Pancreas (tissue), 10 donors: Measurements from ENCODE around the gene FADS6. TPM values are rescaled to one million over a fixed set of nuclear protein-coding genes. Genes with fewer than 3 reads are reported as not detected.
A peak's percentile ranks its signal among the peaks of the same experiment; 100 is the strongest.

Source experiments
- ATAC-seq, 4 donors: fragments of 200-7000 bp; cut with Tn5 transposase; one replicate each; pipeline versions ENCODE4 v1.8.0 to v1.9.1; 2020; ENCODE audit warnings: mild to moderate bottlenecking in 4 of 4, moderate library complexity in 4 of 4
- DNase-seq, 6 donors: peaks; one replicate each; pipeline ENCODE4 v3.0.0-alpha.2; 2020
- FAIRE-seq: peaks from 2 replicates; lab custom pipeline; 2012; peaks lifted over from hg19 to GRCh38; lab: Jason Lieb, UNC
- H3K27ac ChIP-seq, 4 donors: fragments of 200-600 bp; sonication (generic); 1 replicate in 3 of 4; 2 replicates in 1 of 4; pipeline versions ENCODE4 v1.5.0 to v1.8.0; 2020
- H3K27me3 ChIP-seq, 4 donors: fragments of 200-600 bp; one replicate each; pipeline ENCODE4 v1.8.0; 2021
- H3K36me3 ChIP-seq, 3 donors: fragments of 200-600 bp; sonication (generic) in 1 of 3; one replicate each; pipeline versions ENCODE4 v1.5.0 to v1.8.0; 2020 to 2021
- H3K4me1 ChIP-seq, 3 donors: fragments of 200-600 bp; one replicate each; pipeline ENCODE4 v1.8.0; 2021
- H3K4me3 ChIP-seq, 4 donors: fragments of 200-600 bp; sonication (generic) in 2 of 4; one replicate each; pipeline versions ENCODE4 v1.5.0 to v1.8.0; 2020 to 2021
- H3K9me3 ChIP-seq, 4 donors: fragments of 200-600 bp; one replicate each; pipeline ENCODE4 v1.8.0; 2021
- WGBS, 2 donors: extraction: QIAGEN DNeasy Blood & Tissue Kit; methylation state at CpG; one replicate each; pipeline ENCODE4 v1.1.7; 2013; 5-methylcytosine and 5-hydroxymethylcytosine counted together
- intact Hi-C, 3 donors: fragments of 100-400 bp; cut with DNase I; formaldehyde crosslinking; loops; one replicate each; pipeline versions ENCODE4 v1.11.1 to v1.14.2; 2022
- polyA plus RNA-seq, 2 donors: library from polyadenylated mRNA; stranded (reverse); fragments of 200-250 nt; gene quantifications; one replicate each; pipeline ENCODE4 v1.2.3, GENCODE V29; 2013
- total RNA-seq, 6 donors: library from RNA; stranded (reverse); fragmentation: NEBNext Ultra II Directional in 4 of 6; extraction: Animal tissue kit (Norgen Biotek cat#: 25700) in 4 of 6; gene quantifications; one replicate each; pipeline versions ENCODE4 v1.2.1 to v1.2.4, GENCODE V29; 2021 to 2023
- TF ChIP-seq, protein P1 (sequence below), 4 donors: fragments of 200-600 bp; sonication (generic) in 3 of 4; IDR thresholded peaks; one replicate each; pipeline versions ENCODE4 v1.5.0 to v1.8.0; 2021; ENCODE audit warnings: antibody characterized with exemption in 4 of 4
- donor health status: healthy with polysubstance abuse.
- donor health status: DM: no; HTN: no; CAD: no; lungs with moderate emphysema.
- donor health status: DM: no; HTN: no; CAD: no.
- donor health status: control.
- donor health status: control.
- donor health status: Bipolar disorder and iron deficiency.
- donor health status: DM: yes; HTN: yes; CAD: no.
- donor health status: DM: no; HTN: no; CAD: no.
- donor health status: DM: no; HTN: no; CAD: no.
- donor health status: DM: yes; HTN: yes; CAD: no.

Gene FADS6
- total and polyA plus RNA-seq, 8 donors = 0.07 to 0.16 TPM; not detected in 6

DNA sequence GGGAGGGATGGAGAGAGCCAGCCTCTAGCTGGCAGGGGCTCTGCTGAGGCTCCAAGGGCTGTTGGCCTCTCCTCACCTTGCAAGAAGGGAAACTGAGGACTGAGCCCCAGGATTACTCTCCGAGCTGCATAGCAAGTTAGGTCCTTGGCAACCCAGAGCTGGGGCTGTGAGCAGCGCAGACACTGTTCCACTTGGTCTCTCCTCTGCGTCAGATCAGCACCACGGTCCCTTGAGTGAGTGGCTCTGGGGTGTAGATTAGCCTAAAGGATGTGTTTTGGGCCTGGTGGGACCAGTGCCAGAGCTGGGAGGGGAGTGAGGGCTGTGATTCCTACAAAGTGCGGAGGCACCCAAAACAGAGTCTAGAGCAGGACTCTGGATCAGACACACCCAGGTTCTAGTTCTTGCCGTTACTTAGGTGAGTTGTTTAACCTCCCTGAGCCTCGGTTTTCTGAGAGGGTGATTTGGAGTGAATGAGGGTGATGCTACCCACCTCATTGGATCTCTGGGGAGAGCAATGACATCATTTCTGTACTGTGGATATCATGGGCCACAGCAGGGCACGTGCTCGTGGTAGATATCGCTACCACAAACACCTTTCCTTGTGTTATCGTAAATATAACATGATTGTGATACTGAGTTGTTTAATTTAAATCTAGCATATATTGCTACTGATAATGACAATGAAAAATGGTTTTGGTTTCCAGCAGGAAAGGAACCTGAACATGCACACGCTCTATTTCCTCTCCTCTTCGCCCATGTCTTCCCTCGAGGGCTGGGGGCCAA lies 8.1 kb upstream of the FADS6 start:
- H3K27me3 ChIP-seq = no peaks in the 10 kb centered on the region

DNA sequence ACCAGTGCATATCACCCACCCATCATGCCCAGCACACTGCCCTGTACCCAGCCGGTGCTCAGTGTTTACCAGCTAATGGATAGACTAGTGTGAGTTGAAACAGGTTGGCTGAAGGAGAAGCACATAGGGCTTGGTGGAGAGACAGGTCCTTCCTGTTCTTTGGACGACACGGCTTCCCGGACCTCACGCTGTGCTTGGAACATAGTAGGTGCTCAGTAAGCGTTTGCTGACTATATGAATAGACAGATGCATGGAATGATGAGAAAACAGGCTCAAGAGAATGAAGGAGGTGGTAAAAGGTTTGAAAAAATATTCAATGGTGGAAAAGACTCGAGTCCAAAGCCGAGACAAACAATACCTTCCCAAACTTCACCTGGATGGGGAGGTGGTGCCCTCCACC lies 6.8 kb upstream of the FADS6 start:
- Histone ChIP-seq H3K4me1 (no peaks in the 10 kb centered on the region), H3K9me3 (no peaks in the 10 kb centered on the region), H3K36me3 (no peaks in the 10 kb centered on the region), H3K27ac (no peak overlapping the region), H3K27me3 (no peaks in the 10 kb centered on the region), H3K4me3 (no peak overlapping the region)
- 71 to 78% methylated on average over 8 of the region's 8 CpGs for WGBS, 2 donors
- TF ChIP-seq, protein P1, sequence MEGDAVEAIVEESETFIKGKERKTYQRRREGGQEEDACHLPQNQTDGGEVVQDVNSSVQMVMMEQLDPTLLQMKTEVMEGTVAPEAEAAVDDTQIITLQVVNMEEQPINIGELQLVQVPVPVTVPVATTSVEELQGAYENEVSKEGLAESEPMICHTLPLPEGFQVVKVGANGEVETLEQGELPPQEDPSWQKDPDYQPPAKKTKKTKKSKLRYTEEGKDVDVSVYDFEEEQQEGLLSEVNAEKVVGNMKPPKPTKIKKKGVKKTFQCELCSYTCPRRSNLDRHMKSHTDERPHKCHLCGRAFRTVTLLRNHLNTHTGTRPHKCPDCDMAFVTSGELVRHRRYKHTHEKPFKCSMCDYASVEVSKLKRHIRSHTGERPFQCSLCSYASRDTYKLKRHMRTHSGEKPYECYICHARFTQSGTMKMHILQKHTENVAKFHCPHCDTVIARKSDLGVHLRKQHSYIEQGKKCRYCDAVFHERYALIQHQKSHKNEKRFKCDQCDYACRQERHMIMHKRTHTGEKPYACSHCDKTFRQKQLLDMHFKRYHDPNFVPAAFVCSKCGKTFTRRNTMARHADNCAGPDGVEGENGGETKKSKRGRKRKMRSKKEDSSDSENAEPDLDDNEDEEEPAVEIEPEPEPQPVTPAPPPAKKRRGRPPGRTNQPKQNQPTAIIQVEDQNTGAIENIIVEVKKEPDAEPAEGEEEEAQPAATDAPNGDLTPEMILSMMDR (IDR thresholded peaks at IDR 0.05) = no peak
- ATAC-seq = no peak
- no peak for DNase-seq
- no peak for FAIRE-seq
- intact Hi-C loops = no loop called here

More for the DNA sequence above, 8.1 kb upstream of the FADS6 start:
- FAIRE-seq (no peak), DNase-seq (no peak), ATAC-seq (no peak)
- WGBS, 2 donors = 67 to 68% methylated on average over 14 of the region's 14 CpGs
- Histone ChIP-seq H3K4me3 (no peak overlapping the region), H3K27ac (no peak overlapping the region), H3K4me1 (no peaks in the 10 kb centered on the region), H3K36me3 (no peaks in the 10 kb centered on the region), H3K9me3 (no peaks in the 10 kb centered on the region)
- TF ChIP-seq, protein P1 (IDR thresholded peaks at IDR 0.05) = no peak
- intact Hi-C loops = no loop called here

DNA sequence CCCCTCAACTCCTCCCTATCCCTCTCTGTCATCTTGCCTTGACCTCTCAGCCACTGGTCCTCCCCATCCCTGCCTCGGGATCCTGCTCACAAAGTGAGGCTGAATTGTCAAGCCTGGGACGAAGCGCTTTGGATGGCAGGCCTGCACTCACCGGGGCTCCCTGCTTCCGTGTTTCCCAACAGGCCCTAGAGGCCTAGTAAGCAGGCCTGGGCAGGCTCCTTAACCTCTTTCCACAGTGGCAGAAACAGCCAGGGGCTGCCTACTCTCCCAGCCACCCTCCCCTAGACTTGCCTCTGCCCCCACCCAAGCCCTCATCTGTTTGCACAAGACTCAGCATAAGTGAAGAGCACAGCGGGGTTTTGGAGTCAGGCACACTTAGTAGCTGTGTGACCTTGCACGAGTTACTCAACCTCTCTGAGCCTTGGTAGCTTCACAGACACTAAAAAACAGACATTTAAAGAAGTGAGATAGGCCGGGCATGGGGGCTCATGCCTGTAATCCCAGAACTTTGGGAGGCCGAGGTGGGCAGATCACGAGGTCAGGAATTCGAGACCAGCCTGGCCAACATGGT lies 5.0 kb upstream of the FADS6 start:
- 75 to 83% methylated on average over 11 of the region's 11 CpGs for WGBS, 2 donors
- no peak for ATAC-seq
- H3K27me3 ChIP-seq = no peaks in the 10 kb centered on the region
- H3K4me1 ChIP-seq = peaks cover 0 to 1% (median 0%) of the 10 kb centered on the region in 3 donors
- no peak for DNase-seq
- no peak for FAIRE-seq
- no peaks in the 10 kb centered on the region for H3K36me3 ChIP-seq
- H3K27ac ChIP-seq = no peak overlapping the region
- no peaks in the 10 kb centered on the region for H3K9me3 ChIP-seq
- TF ChIP-seq, protein P1 (IDR thresholded peaks at IDR 0.05) = no peak
- H3K4me3 ChIP-seq = no peak overlapping the region
- intact Hi-C loops = no loop called here

DNA sequence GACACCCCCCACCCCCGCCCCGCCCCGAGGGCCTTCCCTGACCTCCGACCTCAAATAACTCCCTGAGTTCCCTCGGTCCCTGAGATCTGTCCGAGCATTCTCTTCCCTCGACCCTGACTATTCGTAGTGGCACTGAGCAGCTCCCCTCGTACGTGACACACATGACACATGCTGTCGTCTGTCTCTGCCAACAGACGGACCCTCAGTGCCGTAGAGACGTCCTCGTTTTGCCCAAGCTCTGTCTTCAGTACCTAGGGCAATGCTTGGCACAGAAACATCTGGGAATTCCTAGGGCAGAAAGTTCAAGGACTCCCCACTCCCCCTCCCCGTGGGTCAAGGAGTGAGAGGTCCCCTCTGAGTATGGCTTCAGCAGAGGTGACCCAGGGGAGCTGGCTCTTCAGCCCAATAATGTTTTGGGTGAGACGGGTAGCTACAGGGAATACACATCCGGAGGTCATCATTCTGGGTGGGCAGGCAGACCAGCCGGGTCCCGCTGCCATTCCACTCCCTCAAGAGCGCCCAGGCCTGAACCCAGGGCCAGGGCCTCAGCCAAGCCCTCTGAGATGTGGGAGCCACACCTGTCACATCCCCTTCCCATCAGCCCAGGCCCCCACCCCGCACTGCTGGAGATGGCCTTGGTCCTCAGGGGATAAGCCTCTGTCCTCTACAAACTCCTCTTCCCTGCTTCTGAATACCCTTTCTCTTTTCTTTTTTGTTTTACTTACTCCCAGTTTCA lies 671 bp upstream of the FADS6 start:
- intact Hi-C loops = no loop called here
- no peak overlapping the region for H3K27ac ChIP-seq
- H3K27me3 ChIP-seq = no peaks in the 10 kb centered on the region
- ATAC-seq = no peak
- DNase-seq = no peak
- no peaks in the 10 kb centered on the region for H3K36me3 ChIP-seq
- H3K4me1 ChIP-seq = peaks cover 0 to 8% (median 6%) of the 10 kb centered on the region in 3 donors
- TF ChIP-seq, protein P1 (IDR thresholded peaks at IDR 0.05) = no peak
- FAIRE-seq = no peak
- WGBS, 2 donors = 33 to 36% methylated on average over 22 of the region's 22 CpGs
- H3K9me3 ChIP-seq = no peaks in the 10 kb centered on the region
- peak overlapping the region in 1 of 4 donors; percentile 30 for H3K4me3 ChIP-seq
